Aorta (tissue), 5 donors: ENCODE data around the gene AFF2. TPM values are rescaled to one million over a fixed set of nuclear protein-coding genes. Genes with fewer than 3 reads are reported as not detected.

Source experiments
- ATAC-seq: fragments of 200-7000 bp; cut with Tn5 transposase; one replicate; pipeline ENCODE4 v1.9.1; 2022; ENCODE audit warnings: moderate library complexity; ENCODE audit not compliant: low FRiP score
- DNase-seq, 2 donors: peaks; one replicate each; pipeline ENCODE4 v3.0.0-alpha.2; 2020
- H3K27ac ChIP-seq, 2 donors: one replicate each; pipeline ENCODE4 v1.5.1; 2013; ENCODE audit warnings: low read length in 2 of 2, mild to moderate bottlenecking in 2 of 2, moderate library complexity in 2 of 2, control low read depth in 1 of 2, inconsistent platforms in 1 of 2, low read depth in 1 of 2
- H3K27me3 ChIP-seq, 2 donors: one replicate each; pipeline ENCODE4 v1.6.1; 2013; ENCODE audit warnings: control low read depth in 1 of 2, low read length in 1 of 2, mild to moderate bottlenecking in 1 of 2, moderate library complexity in 1 of 2; ENCODE audit not compliant: insufficient read depth in 2 of 2, control insufficient read depth in 1 of 2
- H3K36me3 ChIP-seq, 2 donors: one replicate each; pipeline ENCODE4 v1.6.1; 2013; ENCODE audit warnings: control low read depth in 1 of 2, low read length in 1 of 2, mild to moderate bottlenecking in 1 of 2; ENCODE audit not compliant: insufficient read depth in 2 of 2, control insufficient read depth in 1 of 2
- H3K4me1 ChIP-seq, 2 donors: one replicate each; pipeline ENCODE4 v1.6.1; 2013; ENCODE audit warnings: low read length in 2 of 2, control low read depth in 1 of 2, mild to moderate bottlenecking in 1 of 2, moderate library complexity in 1 of 2; ENCODE audit not compliant: insufficient read depth in 2 of 2, control insufficient read depth in 1 of 2
- H3K4me3 ChIP-seq, 2 donors: one replicate each; pipeline ENCODE4 v1.5.1; 2013; ENCODE audit warnings: low read length in 2 of 2, control low read depth in 1 of 2, mild to moderate bottlenecking in 1 of 2
- H3K9me3 ChIP-seq: one replicate; pipeline ENCODE4 v1.6.1; 2013; ENCODE audit warnings: mild to moderate bottlenecking, low read length; ENCODE audit not compliant: control insufficient read depth
- WGBS, 2 donors: extraction: QIAGEN DNeasy Blood & Tissue Kit; methylation state at CpG; one replicate each; pipeline ENCODE4 v1.1.7; 2013; 5-methylcytosine and 5-hydroxymethylcytosine counted together
- intact Hi-C, 2 donors: fragments of 100-400 bp; cut with DNase I; formaldehyde crosslinking; loops; one replicate each; pipeline versions ENCODE4 v1.14.2 to v1.15.0; 2022
- polyA plus RNA-seq, 2 donors: library from polyadenylated mRNA; stranded (reverse); fragments of 200-250 nt; gene quantifications; one replicate each; pipeline ENCODE4 v1.2.3, GENCODE V29; 2013
- total RNA-seq, 2 donors: library from RNA; stranded (reverse); fragmentation: NEBNext Ultra II Directional; extraction: Animal tissue kit (Norgen Biotek cat#: 25700); gene quantifications; one replicate each; pipeline ENCODE4 v1.2.1, GENCODE V29; 2021
- donor health status: healthy with polysubstance abuse.
- donor health status: Bipolar disorder and iron deficiency.
- donor health status: DM: no; HTN: no; CAD: no.
- donor health status: DM: no; HTN: no; CAD: no.
- donor health status: DM: yes; HTN: yes; CAD: no.

The AFF2 gene
- total and polyA plus RNA-seq, 4 donors: 0.25 to 2.7 (median 1.2) TPM

DNA sequence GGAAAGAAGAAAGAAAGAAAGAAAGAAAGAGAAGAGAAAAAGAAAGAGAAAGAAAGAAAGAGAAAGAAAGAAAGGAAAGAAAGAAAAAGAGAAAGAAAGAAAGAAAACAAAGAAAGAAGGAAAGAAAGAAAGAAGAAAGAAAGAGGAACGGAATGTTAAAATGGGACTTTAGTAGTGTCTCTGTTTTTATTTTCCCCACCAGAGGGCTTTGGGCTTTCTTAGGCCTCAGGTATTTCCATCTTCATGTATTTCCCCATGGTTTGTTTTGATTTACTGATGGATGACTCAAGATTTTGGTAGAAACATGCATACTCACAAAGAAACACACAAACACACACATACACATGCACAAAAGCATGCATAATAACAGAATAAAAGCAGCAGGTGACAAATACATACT, 181.2 kb downstream of the AFF2 start:
- WGBS, 2 donors: 81 to 88% methylated on average over 1 of the region's 1 CpG
- Histone ChIP-seq H3K4me3 (no peak overlapping the region), H3K27ac (no peak overlapping the region), H3K27me3 (no peaks in the 10 kb centered on the region), H3K9me3 (no peaks in the 10 kb centered on the region), H3K36me3 (no peaks in the 10 kb centered on the region), H3K4me1 (no peaks in the 10 kb centered on the region)
- intact Hi-C loops: no loop called here
- no peak for ATAC-seq
- DNase-seq: no peak

DNA sequence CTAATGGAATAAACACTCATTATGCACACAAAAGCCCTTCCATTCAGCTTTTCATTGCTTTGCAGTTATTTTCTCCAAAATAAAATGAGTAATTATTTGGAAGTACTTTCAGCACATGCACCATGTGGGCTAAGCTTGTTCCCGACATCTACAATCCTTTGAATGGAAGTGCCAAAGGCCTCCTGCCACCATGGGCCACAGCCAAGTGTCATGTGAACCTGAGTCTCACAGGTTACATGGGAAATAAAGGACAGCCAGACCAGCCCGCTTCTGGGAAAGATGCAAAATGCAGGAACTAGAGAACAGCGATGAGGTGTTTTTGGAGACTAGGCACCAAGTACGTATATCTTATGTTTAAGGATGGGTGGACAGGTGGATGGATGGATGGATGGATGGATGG, 181.8 kb downstream of the AFF2 start:
- H3K36me3 ChIP-seq: no peaks in the 10 kb centered on the region
- H3K4me3 ChIP-seq: no peak overlapping the region
- intact Hi-C loops: no loop called here
- WGBS, 2 donors: 80 to 91% methylated on average over 4 of the region's 4 CpGs
- no peak for DNase-seq
- no peaks in the 10 kb centered on the region for H3K27me3 ChIP-seq
- ATAC-seq: no peak
- no peaks in the 10 kb centered on the region for H3K4me1 ChIP-seq
- no peaks in the 10 kb centered on the region for H3K9me3 ChIP-seq
- no peak overlapping the region for H3K27ac ChIP-seq

GRCh38 chrX:148691456-148691855, 191.0 kb downstream of the AFF2 start:
- intact Hi-C loops: no loop called here
- 50 to 81% methylated on average over 2 of the region's 2 CpGs for WGBS, 2 donors
- ATAC-seq (no peak), DNase-seq (no peak)
- Histone ChIP-seq H3K4me1 (no peaks in the 10 kb centered on the region), H3K27me3 (no peaks in the 10 kb centered on the region), H3K4me3 (no peak overlapping the region), H3K27ac (no peak overlapping the region), H3K9me3 (no peaks in the 10 kb centered on the region), H3K36me3 (no peaks in the 10 kb centered on the region)

GRCh38 chrX:148695255-148695654, 194.8 kb downstream of the AFF2 start:
- no peak overlapping the region for H3K4me3 ChIP-seq
- no peaks in the 10 kb centered on the region for H3K27me3 ChIP-seq

DNA sequence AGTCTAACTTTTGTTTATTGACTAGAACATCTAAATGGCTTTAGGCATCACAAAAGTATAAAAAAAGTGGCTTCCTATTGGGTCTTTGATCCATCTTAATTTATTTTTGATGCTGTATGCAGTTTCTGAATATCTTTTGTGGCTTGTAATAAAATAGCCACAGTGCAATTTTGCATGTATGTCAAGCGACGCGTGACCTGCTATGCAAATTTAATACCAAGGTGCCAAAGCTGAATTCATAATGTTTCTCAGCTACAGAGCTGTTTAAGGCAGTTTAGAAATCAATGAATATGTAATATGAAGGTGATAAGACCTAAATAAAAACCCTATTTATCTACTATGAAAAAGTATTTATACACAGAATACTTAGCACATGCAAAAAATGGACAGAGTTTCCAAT, 197.8 kb downstream of the AFF2 start:
- 96 to 99% methylated on average over 3 of the region's 3 CpGs for WGBS, 2 donors
- Histone ChIP-seq H3K4me3 (no peak overlapping the region), H3K27ac (no peak overlapping the region), H3K27me3 (no peaks in the 10 kb centered on the region), H3K36me3 (no peaks in the 10 kb centered on the region), H3K4me1 (no peaks in the 10 kb centered on the region), H3K9me3 (no peaks in the 10 kb centered on the region)
- ATAC-seq: no peak
- DNase-seq: no peak
- intact Hi-C loops: no loop called here

More at GRCh38 chrX:148695255-148695654, 194.8 kb downstream of the AFF2 start:
- WGBS, 2 donors: 74 to 93% methylated on average over 3 of the region's 3 CpGs
- Histone ChIP-seq H3K4me1 (no peaks in the 10 kb centered on the region), H3K9me3 (no peaks in the 10 kb centered on the region), H3K27ac (no peak overlapping the region), H3K36me3 (no peaks in the 10 kb centered on the region)
- no peak for ATAC-seq
- intact Hi-C loops: no loop called here
- DNase-seq: no peak

DNA sequence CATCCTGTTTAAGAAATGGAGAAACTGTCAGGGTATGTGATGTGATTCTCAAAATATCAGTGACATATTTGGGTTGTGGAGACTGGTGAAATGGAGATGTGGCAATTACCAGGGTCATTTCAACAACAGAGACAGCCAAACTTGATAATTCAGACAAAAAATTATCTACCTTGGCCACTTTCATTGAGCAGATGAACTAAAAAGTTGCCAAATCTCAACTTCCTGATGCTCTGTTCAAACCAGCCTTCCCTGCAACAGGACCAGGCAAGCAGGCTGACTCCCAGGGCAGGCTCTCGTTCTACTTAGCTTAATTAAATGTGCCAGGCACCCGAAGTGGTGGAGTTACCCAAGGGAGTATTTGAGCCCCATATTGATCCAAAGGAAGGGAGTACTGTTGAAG, 199.6 kb downstream of the AFF2 start:
- no peak overlapping the region for H3K4me3 ChIP-seq
- no peaks in the 10 kb centered on the region for H3K36me3 ChIP-seq
- no peaks in the 10 kb centered on the region for H3K4me1 ChIP-seq
- ATAC-seq (no peak), DNase-seq (no peak)
- H3K27ac ChIP-seq: no peak overlapping the region
- 43 to 74% methylated on average over 2 of the region's 2 CpGs for WGBS, 2 donors
- no peaks in the 10 kb centered on the region for H3K9me3 ChIP-seq
- no peaks in the 10 kb centered on the region for H3K27me3 ChIP-seq
- intact Hi-C loops: no loop called here

DNA sequence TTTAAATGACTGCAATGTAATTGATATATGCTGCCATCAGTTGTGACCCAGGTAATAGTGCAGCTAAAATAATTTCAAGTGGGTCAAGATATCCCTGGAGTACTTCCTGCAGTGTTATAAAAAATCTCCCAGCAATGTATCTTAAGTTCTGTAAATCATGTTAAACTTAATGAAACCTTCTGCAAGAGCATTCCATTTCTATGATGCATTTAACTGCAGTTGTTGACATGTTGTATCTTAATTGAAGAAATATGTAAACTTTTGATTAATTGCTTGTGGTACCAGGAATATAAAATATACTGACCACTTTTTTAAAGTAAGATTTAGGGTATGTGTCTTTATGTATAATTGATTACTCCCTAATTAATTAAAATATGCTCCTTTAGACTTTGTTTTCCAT, 213.6 kb downstream of the AFF2 start:
- intact Hi-C loops: no loop called here
- Histone ChIP-seq H3K4me3 (no peak overlapping the region), H3K9me3 (no peaks in the 10 kb centered on the region), H3K27ac (no peak overlapping the region), H3K4me1 (no peaks in the 10 kb centered on the region), H3K27me3 (no peaks in the 10 kb centered on the region), H3K36me3 (no peaks in the 10 kb centered on the region)
- DNase-seq (no peak), ATAC-seq (no peak)

DNA sequence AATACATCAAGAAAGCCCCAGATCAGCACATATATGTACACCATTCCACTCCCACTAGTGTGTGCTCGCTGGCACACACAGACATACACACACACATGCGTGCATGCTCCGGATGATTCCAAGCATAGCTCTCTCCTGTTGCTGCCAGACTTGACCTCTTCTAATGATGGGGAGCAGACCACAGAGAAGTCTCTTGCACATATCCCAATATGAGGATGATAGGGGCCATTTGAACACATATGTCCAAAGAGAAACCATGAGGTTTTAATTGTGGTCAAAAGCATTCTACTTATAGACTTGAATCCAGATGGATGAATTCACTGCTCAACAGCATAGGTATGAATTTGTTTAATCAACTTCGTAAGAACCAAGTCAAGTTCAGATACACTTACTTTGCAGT, 214.9 kb downstream of the AFF2 start:
- 77 to 93% methylated on average over 4 of the region's 4 CpGs for WGBS, 2 donors
- intact Hi-C loops: no loop called here
- Histone ChIP-seq H3K4me1 (no peaks in the 10 kb centered on the region), H3K4me3 (no peak overlapping the region), H3K27ac (no peak overlapping the region), H3K36me3 (no peaks in the 10 kb centered on the region), H3K27me3 (no peaks in the 10 kb centered on the region), H3K9me3 (no peaks in the 10 kb centered on the region)
- DNase-seq (no peak), ATAC-seq (no peak)

DNA sequence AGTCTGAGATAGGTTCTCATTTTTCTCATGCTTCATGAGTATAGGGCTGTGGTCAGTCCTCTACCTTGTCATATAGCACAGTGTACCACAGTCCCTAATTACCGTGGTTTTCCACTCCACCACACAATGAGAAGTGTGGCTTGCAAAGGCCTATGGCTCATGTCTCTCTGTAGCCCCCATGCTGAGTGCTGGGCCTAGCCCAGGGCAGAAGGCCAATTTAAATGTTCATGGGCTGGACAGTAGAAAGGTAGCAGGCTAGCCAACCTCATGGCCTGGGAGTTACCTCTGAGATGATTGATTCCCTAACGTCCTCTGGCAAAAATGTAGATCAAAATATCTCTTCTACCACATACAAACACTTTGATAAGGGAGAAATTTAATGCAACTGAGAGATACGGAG, 222.5 kb downstream of the AFF2 start:
- 55 to 63% methylated on average over 3 of the region's 3 CpGs for WGBS, 2 donors
- DNase-seq (no peak), ATAC-seq (no peak)
- Histone ChIP-seq H3K4me1 (no peaks in the 10 kb centered on the region), H3K27me3 (no peaks in the 10 kb centered on the region), H3K27ac (no peak overlapping the region), H3K36me3 (no peaks in the 10 kb centered on the region), H3K4me3 (no peak overlapping the region), H3K9me3 (peaks cover 1% of the 10 kb centered on the region)
- intact Hi-C loops: no loop called here
